OCI-LY7 (cell line): ENCODE results near the gene NKAIN2. TPM values are rescaled to one million over a fixed set of nuclear protein-coding genes. Genes with fewer than 3 reads are reported as not detected.

ENCODE experiments used
- BruUV-seq: library from RNA; stranded (reverse); fragments of 400-500 nt; replicated peaks from 2 replicates; lab custom pipeline; 2021; lab: Mats Ljungman, UMichigan
- CTCF ChIA-PET: fragments of 300-600 bp; sonication (Branson Sonifier 250); formaldehyde crosslinking; loops from one replicate; lab custom pipeline; 2022; ENCODE audit warnings: antibody characterized with exemption; ENCODE audit not compliant: unreplicated experiment; lab: Charles Lee
- POLR2A ChIA-PET: fragments of 300-600 bp; sonication (Branson Sonifier 250); formaldehyde crosslinking; loops from one replicate; lab custom pipeline; 2022; ENCODE audit warnings: antibody characterized with exemption; lab: Charles Lee
- DNase-seq: peaks from one replicate; pipeline ENCODE4 v3.0.0-alpha.2; 2015; ENCODE audit warnings: low spot score
- H2AFZ ChIP-seq: fragments of 200-600 bp; sonication (generic), shearing (Covaris generic); 2 replicates; pipeline ENCODE4 v1.6.1; 2014; ENCODE audit warnings: mild to moderate bottlenecking, antibody characterized with exemption, low read length, moderate library complexity
- H3K27ac ChIP-seq: fragments of 200-600 bp; sonication (generic); 2 replicates; pipeline ENCODE4 v1.5.1; 2014; ENCODE audit warnings: mixed run types, low read depth, mild to moderate bottlenecking, moderate library complexity, low read length, inconsistent platforms; ENCODE audit not compliant: poor library complexity, severe bottlenecking
- H3K36me3 ChIP-seq: fragments of 200-600 bp; sonication (generic); 2 replicates; pipeline ENCODE4 v1.6.1; 2014; ENCODE audit warnings: mild to moderate bottlenecking, antibody characterized with exemption, low read length, moderate library complexity, mixed read lengths; ENCODE audit not compliant: insufficient read depth
- H3K4me1 ChIP-seq: fragments of 200-600 bp; sonication (generic); 2 replicates; pipeline ENCODE4 v1.5.1; 2014; ENCODE audit warnings: mild to moderate bottlenecking, low read length; ENCODE audit not compliant: insufficient read depth, poor library complexity, severe bottlenecking
- H3K4me2 ChIP-seq: fragments of 200-600 bp; sonication (generic); 2 replicates; pipeline ENCODE4 v1.6.1; 2014; ENCODE audit warnings: mild to moderate bottlenecking, low read length
- H3K4me3 ChIP-seq: fragments of 200-600 bp; sonication (generic); 2 replicates; pipeline ENCODE4 v1.5.1; 2014; ENCODE audit warnings: mild to moderate bottlenecking, low read depth, low read length; ENCODE audit not compliant: poor library complexity, severe bottlenecking
- H3K79me2 ChIP-seq: fragments of 200-600 bp; sonication (generic); 2 replicates; pipeline ENCODE4 v1.6.1; 2016; ENCODE audit warnings: low read depth, mild to moderate bottlenecking, low read length, moderate library complexity, mixed read lengths; ENCODE audit not compliant: insufficient read depth
- H3K9me2 ChIP-seq: fragments of 200-600 bp; sonication (generic); 2 replicates; pipeline ENCODE4 v1.6.1; 2016; ENCODE audit warnings: mild to moderate bottlenecking, low read length, mixed read lengths; ENCODE audit not compliant: insufficient read depth
- H3K9me3 ChIP-seq: fragments of 200-600 bp; sonication (generic); 2 replicates; pipeline ENCODE4 v1.6.1; 2014; ENCODE audit warnings: mild to moderate bottlenecking, mixed run types, low read length, mixed read lengths
- H4K20me1 ChIP-seq: fragments of 200-600 bp; sonication (generic); 2 replicates; pipeline ENCODE4 v1.6.1; 2014; ENCODE audit warnings: mild to moderate bottlenecking, antibody characterized with exemption, low read length, moderate library complexity, mixed read lengths; ENCODE audit not compliant: insufficient read depth
- CTCF ChIP-seq: fragments of 200-600 bp; sonication (generic); conservative IDR thresholded peaks from 2 replicates; pipeline ENCODE4 v1.5.1; 2014; ENCODE audit warnings: mild to moderate bottlenecking, antibody characterized with exemption, low read length, moderate library complexity, mixed read lengths
- EZH2phosphoT487 ChIP-seq: fragments of 200-600 bp; sonication (generic); IDR thresholded peaks from 2 replicates; pipeline ENCODE4 v1.6.1; 2018; ENCODE audit warnings: low read depth, borderline replicate concordance, mild to moderate bottlenecking, mixed run types, antibody characterized with exemption, low read length, moderate library complexity, mixed read lengths
- intact Hi-C: fragments of 100-400 bp; cut with micrococcal nuclease; formaldehyde crosslinking; loops from one replicate; pipeline ENCODE4 v1.10.0; 2022; ENCODE audit not compliant: unreplicated experiment
- total RNA-seq, 2 experiments: library from RNA; depleted of rRNA in 1 of 2; stranded (reverse); fragments of >200 nt in 1 of 2; shearing (Covaris generic) in 1 of 2; gene quantifications; 2 replicates each; pipeline ENCODE4 v1.2.3, GENCODE V29; 2014 to 2022

The NKAIN2 gene
- total RNA-seq, 2 experiments from 2014 or later: not detected

DNA sequence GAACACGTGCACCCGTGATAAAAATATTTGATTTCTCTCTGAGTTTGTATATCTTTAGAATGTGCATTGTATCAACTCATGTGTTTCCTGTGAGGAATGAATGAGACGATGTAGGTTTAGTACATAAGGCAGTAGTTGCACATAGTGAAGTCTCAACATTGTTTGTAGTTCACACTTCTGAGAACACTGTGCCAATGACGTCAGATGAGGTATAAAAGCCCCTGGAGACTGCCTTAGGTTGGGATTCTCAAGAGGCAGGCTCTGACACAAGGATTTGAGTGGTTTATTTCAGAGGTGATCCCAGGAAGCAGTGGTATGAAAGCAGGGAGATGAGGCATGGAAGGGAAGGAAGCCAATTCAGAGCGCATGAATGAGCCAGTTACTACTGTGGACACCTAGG is 2.6 kb upstream of the NKAIN2 start:
- POLR2A ChIA-PET: no interaction called here
- Histone ChIP-seq H3K4me2 (no peak overlapping the region), H4K20me1 (no peaks in the 10 kb centered on the region), H3K4me1 (no peaks in the 10 kb centered on the region), H2AFZ (no peak overlapping the region), H3K4me3 (no peak overlapping the region), H3K36me3 (no peaks in the 10 kb centered on the region), H3K27ac (no peak overlapping the region), H3K9me2 (no peaks in the 10 kb centered on the region), H3K9me3 (no peaks in the 10 kb centered on the region), H3K79me2 (no peaks in the 10 kb centered on the region)
- DNase-seq: no peak
- no peak for TF ChIP-seq CTCF
- intact Hi-C loops: loop anchor here (5.0 to 10.0 kb wide), 2 partner anchors 1051 to 1314 kb away; no protein-coding TSS in a partner anchor
- CTCF ChIA-PET: no interaction called here
- no TSS peak for BruUV-seq

GRCh38 chr6:123802351-123802696 is 1.3 kb upstream of the NKAIN2 start:
- BruUV-seq: no TSS peak
- H3K9me3 ChIP-seq: no peaks in the 10 kb centered on the region
- ChIA-PET CTCF (interaction anchor here (0.7 kb wide), 1 partner anchor 1041 kb away, joined by 3 read pairs; no protein-coding TSS in a partner anchor), POLR2A (no interaction called here)
- H3K27ac ChIP-seq: no peak overlapping the region
- no peaks in the 10 kb centered on the region for H3K36me3 ChIP-seq
- no peaks in the 10 kb centered on the region for H3K9me2 ChIP-seq
- H4K20me1 ChIP-seq: no peaks in the 10 kb centered on the region
- no peak overlapping the region for H2AFZ ChIP-seq
- H3K4me1 ChIP-seq: no peaks in the 10 kb centered on the region
- H3K4me2 ChIP-seq: no peak overlapping the region
- no peak overlapping the region for H3K4me3 ChIP-seq
- no peaks in the 10 kb centered on the region for H3K79me2 ChIP-seq
- TF ChIP-seq CTCF: no peak
- TF ChIP-seq EZH2phosphoT487: no peak
- DNase-seq: no peak
- intact Hi-C loops: loop anchor here (1.0 to 10.0 kb wide), 3 partner anchors 994 to 1312 kb away; no protein-coding TSS in a partner anchor

GRCh38 chr6:123802697-123803503 is 765 bp upstream of the NKAIN2 start:
- CTCF ChIA-PET: interaction anchor here (0.7 kb wide), 1 partner anchor 1040 kb away, joined by 3 read pairs; no protein-coding TSS in a partner anchor
- H4K20me1 ChIP-seq: no peaks in the 10 kb centered on the region
- intact Hi-C loops: loop anchor here (1.0 to 10.0 kb wide), 3 partner anchors 993 to 1312 kb away; no protein-coding TSS in a partner anchor
- DNase-seq: peak; percentile 54
- no peaks in the 10 kb centered on the region for H3K79me2 ChIP-seq
- TF ChIP-seq EZH2phosphoT487 (no peak), CTCF (peak; percentile 89)
- no peak overlapping the region for H2AFZ ChIP-seq
- no TSS peak for BruUV-seq
- no peaks in the 10 kb centered on the region for H3K9me2 ChIP-seq
- no peak overlapping the region for H3K4me2 ChIP-seq
- POLR2A ChIA-PET: no interaction called here
- H3K36me3 ChIP-seq: no peaks in the 10 kb centered on the region
- H3K4me3 ChIP-seq: no peak overlapping the region
- no peaks in the 10 kb centered on the region for H3K4me1 ChIP-seq
- H3K9me3 ChIP-seq: no peaks in the 10 kb centered on the region
- H3K27ac ChIP-seq: no peak overlapping the region
